HG02571 (cell line): ENCODE results near the gene POLR3H.

ENCODE experiments used
- ATAC-seq: cut with Tn5 transposase; IDR thresholded peaks from one replicate; pipeline ENCODE4 v1.9.1; 2021; ENCODE audit warnings: mild to moderate bottlenecking, moderate library complexity; ENCODE audit not compliant: unreplicated experiment

The POLR3H gene

GRCh38 chr22:41539146-41540005 lies 4.9 kb downstream of the POLR3H start:
- ATAC-seq = no peak

- ATAC-seq = no peak
Measured at GRCh38 chr22:41538583-41538982, 5.7 kb downstream of the POLR3H start.

GRCh38 chr22:41537203-41537602 lies 7.1 kb downstream of the POLR3H start:
- no peak for ATAC-seq

GRCh38 chr22:41535244-41535643 lies 9.0 kb downstream of the POLR3H start:
- no peak for ATAC-seq

GRCh38 chr22:41534219-41534618 lies 10.1 kb downstream of the POLR3H start:
- no peak for ATAC-seq

GRCh38 chr22:41532908-41533825 lies 11.1 kb downstream of the POLR3H start:
- no peak for ATAC-seq

- ATAC-seq = no peak
Measured at GRCh38 chr22:41531715-41532477, 12.4 kb downstream of the POLR3H start.

- ATAC-seq = no peak
Measured at GRCh38 chr22:41530890-41531714, 13.2 kb downstream of the POLR3H start.

- ATAC-seq = no peak
Measured at GRCh38 chr22:41528938-41529561, 15.2 kb downstream of the POLR3H start.

GRCh38 chr22:41528132-41528766 lies 16.0 kb downstream of the POLR3H start:
- ATAC-seq = no peak

- no peak for ATAC-seq
Measured at GRCh38 chr22:41526830-41527799, 17.2 kb downstream of the POLR3H start.

- no peak for ATAC-seq
Measured at GRCh38 chr22:41526226-41526829, 17.9 kb downstream of the POLR3H start.

- ATAC-seq = no peak
Measured at GRCh38 chr22:41525450-41526225, 18.6 kb downstream of the POLR3H start.

GRCh38 chr22:41524809-41525449 lies 19.3 kb downstream of the POLR3H start:
- ATAC-seq = no peak

- ATAC-seq = no peak
Measured at GRCh38 chr22:41524251-41524661, 20.0 kb downstream of the POLR3H start.

- ATAC-seq = no peak
Measured at GRCh38 chr22:41523464-41524221, 20.6 kb downstream of the POLR3H start.
